Stimulated activated naive CD8-positive, alpha-beta T cell treated with anti-CD3 and anti-CD28 coated beads, Interleukin-15, Interleukin-2, amounts not matched to agents 100 U/mL and 50 U/mL, for 24 hours (primary cell): ENCODE results near the gene COQ9.

ENCODE experiments used
- ATAC-seq: fragments of 150-1000 bp; cut with Tn5 transposase; one replicate; pipeline ENCODE4 v1.10.0; 2021
- DNase-seq: peaks from one replicate; pipeline ENCODE4 v3.0.0; 2021

The COQ9 gene

GRCh38 chr16:57472665-57473060 is 25.4 kb downstream of the COQ9 start:
- DNase-seq = no peak
- no peak for ATAC-seq

DNA sequence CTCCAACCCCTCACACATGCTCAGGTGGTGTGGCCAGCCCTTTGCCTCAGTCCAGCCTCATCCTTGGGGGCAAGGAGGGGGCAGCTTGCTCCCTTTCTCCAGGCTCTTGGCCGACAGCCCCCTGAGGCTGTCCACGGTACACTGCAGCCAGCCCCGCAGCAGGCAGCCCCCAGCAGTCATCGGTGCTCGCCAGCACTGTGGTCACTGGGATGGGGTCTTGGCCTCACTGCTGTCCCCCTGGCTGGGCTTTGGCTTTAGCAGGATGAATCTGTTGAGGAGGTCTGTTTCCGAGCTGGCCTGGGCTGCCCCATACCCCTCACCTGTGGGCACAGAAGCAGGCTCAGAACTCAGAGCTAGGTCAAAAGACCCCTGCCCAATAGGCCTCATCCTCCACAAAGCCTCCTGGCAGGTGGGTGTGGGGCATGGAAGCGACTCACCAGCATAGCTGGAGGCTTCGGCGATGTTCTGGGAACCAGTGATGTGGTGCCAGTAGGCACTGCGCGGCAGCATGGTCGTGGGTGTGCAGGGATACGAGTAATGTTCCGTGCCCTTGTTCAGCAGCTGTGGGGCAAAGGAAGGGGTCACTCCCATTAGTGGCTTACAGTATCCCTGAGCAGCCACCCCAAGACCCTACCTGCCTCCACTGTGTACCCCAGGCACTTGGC is 26.0 kb downstream of the COQ9 start:
- DNase-seq (no peak), ATAC-seq (no peak)

- no peak for ATAC-seq
These were observed 26.6 kb downstream of the COQ9 start for GRCh38 chr16:57473906-57474305.

DNA sequence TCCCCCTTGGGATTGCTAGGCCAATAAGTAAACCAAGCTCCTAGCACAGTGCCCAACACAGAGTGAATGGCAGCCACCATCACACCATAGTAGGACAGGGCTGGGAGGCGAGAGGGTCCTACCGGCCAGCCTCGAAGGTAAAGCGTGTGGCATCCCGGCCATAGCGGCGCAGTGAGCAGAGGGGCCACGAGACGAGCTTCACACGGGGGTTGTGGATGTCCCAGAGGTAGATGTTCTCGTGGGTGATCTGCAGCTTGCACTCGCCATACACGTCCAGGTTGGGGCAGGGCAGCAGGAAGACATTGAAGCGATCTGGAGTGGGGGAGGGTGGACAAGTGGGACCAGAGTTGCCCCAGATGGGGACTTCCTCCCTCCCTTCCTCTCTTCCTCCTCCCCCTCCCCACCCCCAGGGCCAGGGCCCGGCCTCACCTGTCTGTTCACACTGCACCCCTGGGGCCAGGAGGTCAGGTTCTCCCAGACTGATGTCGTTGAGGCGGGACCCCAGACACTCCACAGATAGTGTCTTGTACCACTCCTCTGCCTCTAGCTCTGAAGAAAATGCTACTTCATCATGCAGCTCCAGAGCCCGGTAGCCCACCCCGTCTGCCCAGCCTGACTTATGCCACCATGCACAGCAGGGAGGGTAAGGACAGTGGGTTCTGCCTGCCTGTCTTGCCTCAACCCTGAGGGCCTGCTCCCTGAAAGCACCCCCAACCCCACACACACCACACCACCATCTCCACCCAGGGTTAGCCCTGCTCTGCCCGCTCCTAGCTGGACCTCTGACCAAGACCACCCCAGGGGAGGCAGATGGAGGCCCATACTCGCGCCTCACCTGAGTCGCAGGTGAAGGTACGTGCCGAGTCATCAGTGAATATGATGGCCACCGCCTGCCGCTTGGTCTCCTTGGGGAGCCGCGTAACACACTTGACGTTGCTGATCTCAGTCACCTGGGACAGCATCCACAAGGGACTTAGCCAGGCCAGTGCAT is 27.7 kb downstream of the COQ9 start:
- no peak for DNase-seq
- no peak for ATAC-seq

More at GRCh38 chr16:57473906-57474305, 26.6 kb downstream of the COQ9 start:
- no peak for DNase-seq

- DNase-seq (peak; percentile 76), ATAC-seq (peak; percentile 84)
These were observed 28.5 kb downstream of the COQ9 start for GRCh38 chr16:57475711-57476339.

GRCh38 chr16:57476546-57477410 is 29.5 kb downstream of the COQ9 start:
- DNase-seq (no peak), ATAC-seq (no peak)

- no peak for ATAC-seq
- DNase-seq = no peak
These were observed 30.4 kb downstream of the COQ9 start for GRCh38 chr16:57477531-57478202.

DNA sequence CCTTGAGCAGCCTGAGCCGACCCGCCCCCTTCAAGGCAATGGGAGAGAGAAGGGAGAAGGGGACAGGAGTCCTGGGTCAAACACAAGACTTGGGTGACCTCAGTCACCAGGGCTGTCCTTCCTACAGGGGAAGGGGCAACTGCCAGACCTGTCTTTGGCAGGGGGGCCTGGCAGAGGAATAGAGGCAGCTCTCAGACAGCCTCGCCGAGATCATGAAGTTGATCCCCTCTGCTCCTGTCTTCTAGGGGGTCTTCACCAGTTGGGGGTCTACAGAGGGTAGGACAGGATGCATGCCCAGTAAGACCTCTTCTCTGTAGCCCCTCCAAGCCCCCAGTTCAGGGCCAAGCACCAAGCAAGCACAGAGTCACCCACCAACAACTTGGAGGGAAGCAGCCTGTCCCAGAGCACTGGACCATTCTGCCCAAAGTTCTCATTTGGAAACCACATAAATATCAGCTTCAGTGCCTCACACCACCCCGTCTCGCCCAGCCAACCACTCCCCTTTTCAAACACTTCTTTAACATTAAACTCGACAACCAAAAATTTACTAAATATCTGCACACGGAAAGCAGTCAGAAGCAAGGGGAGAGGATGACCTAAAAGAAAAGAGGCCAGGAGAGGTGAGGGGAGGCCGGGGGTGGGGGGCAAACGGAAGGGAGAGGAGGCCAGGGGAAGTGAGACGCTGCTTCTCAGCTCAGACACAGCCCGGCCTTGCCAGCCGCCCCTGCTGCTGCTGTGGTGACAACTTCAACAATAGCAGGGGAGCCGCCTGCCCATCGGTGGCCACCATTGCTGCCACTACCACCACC is 31.3 kb downstream of the COQ9 start:
- ATAC-seq = no peak
- DNase-seq = no peak

- no peak for ATAC-seq
- no peak for DNase-seq
These were observed 32.1 kb downstream of the COQ9 start for GRCh38 chr16:57479205-57479975.

DNA sequence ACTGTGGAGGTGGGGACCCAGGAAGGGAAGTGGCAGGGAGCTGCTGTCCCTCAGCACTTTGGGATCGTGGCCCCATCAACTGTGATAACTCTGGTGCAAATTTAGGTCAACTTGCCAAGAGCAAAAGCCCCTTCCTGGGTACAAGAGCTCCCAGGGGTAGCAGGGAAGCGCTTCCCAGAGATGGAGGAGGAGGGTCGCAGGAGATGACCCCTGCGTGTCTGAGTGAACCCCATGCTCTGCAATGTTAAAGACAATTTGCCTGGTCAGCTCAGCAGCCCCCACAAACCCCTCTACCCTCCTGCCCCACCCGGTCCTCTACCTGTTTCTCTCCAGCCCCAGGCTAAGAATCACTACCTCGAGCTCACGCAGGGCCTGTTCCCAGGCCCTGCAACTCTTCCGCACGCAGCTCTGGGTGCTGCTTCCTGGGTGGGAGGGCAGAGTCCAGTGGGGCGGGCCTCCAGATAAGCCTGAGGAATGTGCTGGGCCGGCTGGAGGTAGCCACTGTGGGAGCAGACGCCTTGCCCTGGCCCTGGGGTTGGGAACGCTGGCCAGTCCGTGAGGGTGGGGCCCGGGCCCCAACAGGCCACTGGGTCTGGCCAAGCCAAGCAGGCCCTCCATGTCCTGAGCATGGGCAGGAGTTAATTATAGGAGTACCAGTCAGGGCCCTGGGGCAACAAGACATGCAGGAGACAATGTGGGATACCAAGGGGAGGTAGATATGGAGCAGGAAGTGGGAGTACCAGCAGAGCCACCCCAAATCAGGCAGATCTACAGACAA is 32.9 kb downstream of the COQ9 start:
- no peak for ATAC-seq
- DNase-seq = no peak

GRCh38 chr16:57480754-57481230 is 33.5 kb downstream of the COQ9 start:
- DNase-seq (no peak), ATAC-seq (no peak)

- ATAC-seq = no peak
These were observed 34.1 kb downstream of the COQ9 start for GRCh38 chr16:57481421-57481820.

DNA sequence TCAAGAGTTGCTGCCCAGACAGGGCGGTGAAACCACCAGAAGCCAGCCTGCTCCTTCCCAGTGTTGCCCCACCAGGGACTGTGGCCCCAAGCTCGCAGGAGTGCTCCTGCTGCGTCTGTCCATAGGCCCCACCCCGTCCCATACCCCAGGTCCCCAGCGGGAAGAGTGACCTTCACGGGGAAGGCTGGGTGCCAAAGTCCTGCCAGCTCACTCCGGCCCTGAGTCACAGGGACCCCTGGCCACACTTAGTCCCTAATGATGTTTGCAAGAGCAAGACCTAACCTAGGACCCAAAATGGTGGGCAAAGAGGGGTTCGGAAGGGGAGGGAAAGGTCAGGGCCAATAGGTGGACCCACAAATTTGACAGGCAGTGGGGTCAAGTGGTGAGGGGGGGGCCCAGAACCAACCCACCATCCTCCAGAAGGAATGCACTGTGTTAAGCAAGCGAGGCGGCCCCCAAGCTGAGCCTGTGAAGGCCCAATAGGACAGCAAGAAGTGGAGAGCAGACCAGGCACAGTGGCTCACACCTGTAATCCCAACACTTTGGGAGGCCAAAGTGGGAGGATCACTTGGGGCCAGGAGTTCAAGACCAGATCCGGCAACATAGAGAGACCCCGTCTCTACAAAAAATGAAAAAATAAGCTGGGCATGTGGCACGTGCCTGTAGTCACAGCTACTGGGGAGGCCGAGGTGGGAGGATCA is 35.7 kb downstream of the COQ9 start:
- ATAC-seq = no peak
- no peak for DNase-seq

More at GRCh38 chr16:57481421-57481820, 34.1 kb downstream of the COQ9 start:
- no peak for DNase-seq

DNA sequence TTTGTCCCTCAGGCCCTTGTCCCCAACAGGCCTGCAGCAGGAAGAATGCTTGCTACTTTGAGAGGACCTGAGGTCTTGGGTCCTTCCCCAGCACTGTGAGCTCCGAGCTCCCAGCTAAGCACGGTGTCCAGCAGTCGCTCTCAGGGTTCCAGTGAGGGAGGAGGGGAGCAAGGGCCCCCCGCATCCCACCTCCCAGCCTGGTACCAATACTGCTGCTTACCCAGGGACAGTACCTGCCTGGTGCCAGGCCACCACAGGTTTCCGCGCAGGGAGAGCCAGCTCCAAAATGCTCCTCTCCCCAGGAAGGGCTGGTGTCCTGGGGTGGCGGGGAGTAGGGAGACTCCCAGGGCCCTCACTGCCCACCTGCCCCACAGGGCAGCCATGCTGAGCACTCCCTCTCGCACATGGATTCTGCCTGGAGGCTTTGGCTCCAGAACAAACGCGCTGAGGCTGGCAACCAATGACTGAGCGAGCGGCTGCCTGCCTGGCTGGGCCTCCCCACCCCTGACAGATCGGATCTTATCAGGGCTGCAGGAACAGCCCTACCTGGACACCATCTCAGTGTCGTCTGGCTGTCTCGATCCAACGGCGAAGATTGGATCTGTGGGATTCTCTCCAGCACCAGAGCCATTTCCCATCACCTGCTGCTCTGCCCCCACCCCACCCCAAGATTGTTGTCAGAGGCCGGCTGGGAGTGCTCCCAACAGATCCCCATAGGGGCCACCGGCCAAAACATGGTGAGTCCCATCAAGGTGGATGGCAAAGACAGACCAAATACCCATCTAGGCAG is 36.6 kb downstream of the COQ9 start:
- ATAC-seq (no peak), DNase-seq (no peak)

- DNase-seq (no peak), ATAC-seq (no peak)
These were observed 37.3 kb downstream of the COQ9 start for GRCh38 chr16:57484515-57485005.

- no peak for DNase-seq
- ATAC-seq = no peak
These were observed 38.0 kb downstream of the COQ9 start for GRCh38 chr16:57485091-57485915.
